ENCODE measurements around the gene EIF4E2. TPM values are rescaled to one million over a fixed set of nuclear protein-coding genes. Genes with fewer than 3 reads are reported as not detected.

EIF4E2 gene
- total RNA-seq, 2 experiments from 2014 or later = 51.7 to 55.7 TPM

DNA sequence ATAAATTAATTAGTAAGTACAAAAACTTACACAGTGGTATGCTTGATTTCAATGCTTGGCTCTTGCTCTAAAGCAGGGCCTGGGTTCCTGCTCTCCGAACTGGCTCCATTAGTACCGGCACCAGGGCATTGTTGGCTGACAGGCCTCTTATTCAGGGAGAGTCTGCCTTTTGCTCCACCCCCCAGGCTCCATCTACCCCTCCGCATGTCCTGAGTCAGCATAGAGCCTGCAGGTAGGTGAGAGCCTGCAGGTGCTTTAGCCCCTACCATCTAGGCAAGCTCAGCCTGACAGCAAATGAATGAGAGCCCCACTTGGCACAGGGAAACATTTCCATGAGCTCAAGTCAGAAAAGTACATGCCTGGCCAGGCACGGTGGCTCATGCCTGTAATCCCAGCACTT is 47.8 kb downstream of the EIF4E2 start:
- no peak overlapping the region for H3K4me3 Mint-ChIP-seq
- ChIA-PET POLR2A (no interaction called here), CTCF (no interaction called here)
- H3K27me3 Mint-ChIP-seq = no peaks in the 10 kb centered on the region
- no peak for DNase-seq
- H3K36me3 Mint-ChIP-seq = no peaks in the 10 kb centered on the region
- intact Hi-C loops (cut with micrococcal nuclease) = no loop called here
- H3K27ac Mint-ChIP-seq = no peak overlapping the region
- peaks cover 3% of the 10 kb centered on the region for H3K9me3 Mint-ChIP-seq
- peaks cover 3% of the 10 kb centered on the region for H3K4me1 Mint-ChIP-seq (ENCODE audit: low read depth)

DNA sequence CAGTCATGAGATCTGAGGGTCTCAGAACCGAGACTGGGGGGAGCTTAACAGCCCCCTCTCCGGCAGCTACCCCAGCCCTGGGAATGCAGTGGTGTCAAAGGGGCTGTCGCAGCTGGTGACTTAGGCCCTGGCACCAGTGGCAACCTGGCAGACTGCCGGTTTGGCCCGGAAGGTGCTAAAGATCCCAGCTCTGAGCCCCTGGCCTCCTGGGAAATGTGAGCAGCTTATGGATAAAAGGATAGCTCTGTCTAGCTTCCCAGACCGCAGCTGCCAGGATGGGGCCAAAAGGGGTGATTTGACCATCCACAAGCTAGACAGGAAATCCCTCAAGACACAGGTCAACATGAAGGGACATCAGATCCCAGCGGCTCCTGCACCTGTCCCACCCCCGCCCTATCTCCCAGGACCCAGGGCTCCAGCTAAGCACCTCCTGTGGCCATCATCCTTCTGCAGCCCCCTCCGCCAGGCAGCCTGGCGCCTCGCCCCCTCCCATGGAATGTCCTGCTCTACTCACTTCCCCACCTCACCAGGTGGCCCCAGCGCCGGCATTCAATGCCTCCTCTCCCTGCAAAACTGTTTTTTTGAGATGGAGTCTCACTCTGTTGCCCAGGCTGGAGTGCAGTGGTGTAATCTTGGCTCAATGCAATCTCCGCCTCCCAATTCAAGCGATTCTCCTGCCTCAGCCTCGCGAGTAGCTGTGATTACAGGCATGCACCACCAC is 49.7 kb downstream of the EIF4E2 start:
- intact Hi-C loops (cut with micrococcal nuclease) = no loop called here
- no peak overlapping the region for H3K4me3 Mint-ChIP-seq
- ChIA-PET CTCF (interaction anchor here (1.3 kb wide), 1 partner anchor 11 kb away, joined by 3 read pairs; no protein-coding TSS in a partner anchor), POLR2A (no interaction called here)
- no peak for DNase-seq
- H3K4me1 Mint-ChIP-seq (ENCODE audit: low read depth) = no peaks in the 10 kb centered on the region
- no peaks in the 10 kb centered on the region for H3K27me3 Mint-ChIP-seq
- peaks cover 3% of the 10 kb centered on the region for H3K9me3 Mint-ChIP-seq
- no peaks in the 10 kb centered on the region for H3K36me3 Mint-ChIP-seq
- H3K27ac Mint-ChIP-seq = no peak overlapping the region

DNA sequence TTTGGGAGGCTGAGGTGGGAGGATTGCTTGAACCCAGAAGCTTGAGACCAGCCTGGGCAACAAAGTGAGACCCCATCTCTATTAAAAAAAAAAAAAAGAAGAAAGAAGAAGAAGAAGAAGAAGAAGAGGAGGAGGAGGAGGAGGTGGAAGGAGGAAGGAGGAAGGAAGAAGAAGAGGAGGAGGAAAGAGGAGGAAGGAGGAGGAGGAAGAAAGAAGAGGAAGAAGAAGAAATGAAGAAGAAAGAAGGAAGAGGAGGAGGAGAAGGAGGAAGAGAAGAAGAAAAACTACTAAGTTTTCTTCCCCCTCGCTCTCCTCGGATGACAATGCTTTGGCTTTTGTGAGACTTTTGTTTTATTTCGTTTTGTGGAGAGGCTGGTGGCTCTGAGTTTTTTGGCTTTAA is 52.8 kb downstream of the EIF4E2 start:
- intact Hi-C loops (cut with micrococcal nuclease) = no loop called here
- Mint-ChIP-seq H3K9me3 (no peaks in the 10 kb centered on the region), H3K4me1 (ENCODE audit: low read depth) (peaks cover 3% of the 10 kb centered on the region), H3K4me3 (no peak overlapping the region), H3K36me3 (no peaks in the 10 kb centered on the region), H3K27ac (no peak overlapping the region), H3K27me3 (no peaks in the 10 kb centered on the region)
- ChIA-PET POLR2A (no interaction called here), CTCF (no interaction called here)
- no peak for DNase-seq

DNA sequence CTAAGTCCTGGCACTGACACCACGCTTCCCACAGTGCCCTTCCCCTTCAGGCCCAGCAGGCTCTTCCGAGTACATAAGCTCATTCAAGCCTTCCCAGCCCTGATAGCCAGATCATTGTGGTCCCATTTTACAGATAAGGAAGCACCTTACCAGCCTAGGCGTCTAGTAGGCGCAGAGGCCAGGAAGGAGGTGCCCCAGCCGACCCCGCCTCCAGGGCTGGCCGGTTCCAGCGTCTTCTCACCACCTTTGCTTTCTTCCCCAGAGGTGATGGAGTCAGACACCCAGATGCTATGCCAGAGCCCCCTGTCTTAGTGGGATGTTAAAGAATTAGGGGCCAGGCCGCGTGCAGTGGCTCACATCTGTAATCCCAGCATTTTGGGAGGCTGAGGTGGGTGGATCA is 54.0 kb downstream of the EIF4E2 start:
- peaks cover 3% of the 10 kb centered on the region for H3K4me1 Mint-ChIP-seq (ENCODE audit: low read depth)
- DNase-seq = no peak
- H3K9me3 Mint-ChIP-seq = no peaks in the 10 kb centered on the region
- H3K27ac Mint-ChIP-seq = no peak overlapping the region
- ChIA-PET POLR2A (no interaction called here), CTCF (no interaction called here)
- no peaks in the 10 kb centered on the region for H3K27me3 Mint-ChIP-seq
- no peaks in the 10 kb centered on the region for H3K36me3 Mint-ChIP-seq
- intact Hi-C loops (cut with micrococcal nuclease) = no loop called here
- no peak overlapping the region for H3K4me3 Mint-ChIP-seq

DNA sequence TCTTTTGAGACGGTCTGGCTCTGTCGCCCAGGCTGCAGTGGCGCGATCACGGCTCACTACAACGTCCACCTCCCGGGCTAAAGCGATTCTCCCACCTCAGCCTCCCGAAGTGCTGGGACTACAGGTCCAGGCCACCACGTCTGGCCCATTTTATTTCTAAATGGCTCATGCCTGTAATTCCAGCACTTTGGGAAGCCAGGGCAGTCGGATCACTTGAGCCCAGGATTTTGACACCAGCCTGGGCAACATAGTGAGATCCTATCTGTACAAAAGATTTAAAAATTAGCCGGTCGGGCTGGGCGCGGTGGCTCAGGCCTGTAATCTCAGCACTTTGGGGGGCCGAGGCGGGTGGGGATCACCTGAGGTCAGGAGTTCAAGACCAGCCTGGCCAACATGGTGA is 56.5 kb downstream of the EIF4E2 start:
- CTCF ChIA-PET = interaction anchor here (0.9 kb wide), 1 partner anchor 60 kb away, joined by 3 read pairs; no protein-coding TSS in a partner anchor
- Mint-ChIP-seq H3K4me1 (ENCODE audit: low read depth) (peaks cover 3% of the 10 kb centered on the region), H3K9me3 (no peaks in the 10 kb centered on the region), H3K4me3 (no peak overlapping the region), H3K27me3 (no peaks in the 10 kb centered on the region), H3K27ac (no peak overlapping the region), H3K36me3 (no peaks in the 10 kb centered on the region)
- DNase-seq = no peak
- POLR2A ChIA-PET = no interaction called here
- intact Hi-C loops (cut with micrococcal nuclease) = loop anchor here (5.0 kb wide), 1 partner anchor 455 kb away; the partner anchor contains the start of gene INPP5D

DNA sequence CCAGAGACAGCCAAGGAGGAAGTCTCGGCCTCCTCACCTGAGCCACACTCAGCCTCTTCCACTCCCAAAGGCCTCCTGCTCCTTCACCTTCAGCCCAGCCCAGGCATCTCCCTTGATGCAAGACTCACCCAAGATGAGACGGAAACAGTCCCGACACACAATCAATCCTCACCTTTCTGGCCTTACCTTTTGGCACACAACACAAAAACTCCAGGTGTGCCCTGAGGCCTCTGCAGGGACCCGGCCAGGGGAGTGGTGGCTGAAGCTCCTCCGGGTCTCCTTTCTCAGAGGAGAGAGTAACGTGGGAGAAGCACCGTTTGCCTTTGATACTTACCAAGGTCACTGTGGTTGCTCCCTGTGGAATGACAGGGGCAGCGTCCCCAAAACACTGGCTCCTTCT is 59.1 kb downstream of the EIF4E2 start:
- POLR2A ChIA-PET = no interaction called here

DNA sequence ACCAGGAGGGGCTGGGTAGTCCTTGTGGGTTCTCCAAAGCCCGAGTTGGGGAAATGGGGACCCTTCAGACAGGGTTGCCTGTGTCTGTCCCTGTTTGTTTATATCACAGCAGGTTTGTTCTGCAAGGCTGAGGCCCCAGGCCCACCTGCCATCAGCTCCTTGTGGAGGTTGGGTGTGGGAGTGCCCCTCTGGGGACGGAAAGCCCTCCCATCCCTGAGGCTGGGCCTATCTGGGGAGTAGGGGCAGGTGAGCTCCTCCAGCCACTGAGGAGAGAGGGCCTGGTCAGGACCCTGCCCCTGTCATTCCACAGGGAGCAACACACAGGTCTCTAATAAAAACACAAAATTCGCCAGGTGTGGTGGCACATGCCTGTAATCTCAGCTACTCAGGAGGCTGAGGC is 59.6 kb downstream of the EIF4E2 start:
- Mint-ChIP-seq H3K9me3 (no peaks in the 10 kb centered on the region), H3K27ac (no peak overlapping the region), H3K36me3 (no peaks in the 10 kb centered on the region), H3K27me3 (no peaks in the 10 kb centered on the region), H3K4me3 (no peak overlapping the region), H3K4me1 (ENCODE audit: low read depth) (peaks cover 3% of the 10 kb centered on the region)
- ChIA-PET CTCF (interaction anchor here (1.3 kb wide), 1 partner anchor 87 kb away, joined by 3 read pairs; the partner anchor contains the start of gene GIGYF2), POLR2A (no interaction called here)
- DNase-seq = no peak
- intact Hi-C loops (cut with micrococcal nuclease) = loop anchor here (5.0 kb wide), 1 partner anchor 57 kb away; no protein-coding TSS in a partner anchor

More for the DNA sequence above, 59.1 kb downstream of the EIF4E2 start:
- DNase-seq = no peak
- Mint-ChIP-seq H3K9me3 (no peaks in the 10 kb centered on the region), H3K27me3 (no peaks in the 10 kb centered on the region), H3K27ac (no peak overlapping the region), H3K36me3 (no peaks in the 10 kb centered on the region), H3K4me1 (ENCODE audit: low read depth) (peaks cover 3% of the 10 kb centered on the region), H3K4me3 (no peak overlapping the region)
- intact Hi-C loops (cut with micrococcal nuclease) = loop anchor here (5.0 kb wide), 2 partner anchors 58 to 453 kb away; partner anchors contain the start of gene INPP5D
- CTCF ChIA-PET = no interaction called here

DNA sequence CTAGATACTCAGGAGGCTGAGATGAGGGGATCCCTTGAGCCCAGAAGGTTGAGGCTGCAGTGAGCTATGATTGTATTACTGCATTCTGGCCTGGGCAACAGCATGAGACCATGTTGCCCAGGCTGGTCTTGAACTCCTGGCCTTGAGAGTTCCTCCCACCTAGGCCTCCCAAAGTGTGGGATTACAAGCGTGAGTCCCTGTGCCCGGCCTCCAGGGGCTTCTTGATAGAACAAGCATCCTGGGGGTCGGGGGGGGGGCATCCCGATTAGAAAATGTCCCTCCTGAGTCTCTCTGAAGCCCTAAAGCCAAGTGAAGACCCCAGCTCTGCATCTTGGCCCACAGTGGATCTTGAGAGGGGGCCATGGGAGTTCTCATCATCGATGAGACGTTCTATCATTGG is 60.6 kb downstream of the EIF4E2 start:
- intact Hi-C loops (cut with micrococcal nuclease) = loop anchor here (5.0 kb wide), 1 partner anchor 56 kb away; no protein-coding TSS in a partner anchor
- POLR2A ChIA-PET = no interaction called here
- no peaks in the 10 kb centered on the region for H3K27me3 Mint-ChIP-seq
- H3K27ac Mint-ChIP-seq = no peak overlapping the region
- no peak overlapping the region for H3K4me3 Mint-ChIP-seq
- CTCF ChIA-PET = interaction anchor here (0.6 to 1.5 kb wide), 11 partner anchors 11 to 749 kb away, joined by 3 read pairs; partner anchors contain the start of genes EFHD1, GIGYF2 and INPP5D
- no peaks in the 10 kb centered on the region for H3K4me1 Mint-ChIP-seq (ENCODE audit: low read depth)
- no peak for DNase-seq
- no peaks in the 10 kb centered on the region for H3K9me3 Mint-ChIP-seq
- H3K36me3 Mint-ChIP-seq = no peaks in the 10 kb centered on the region

DNA sequence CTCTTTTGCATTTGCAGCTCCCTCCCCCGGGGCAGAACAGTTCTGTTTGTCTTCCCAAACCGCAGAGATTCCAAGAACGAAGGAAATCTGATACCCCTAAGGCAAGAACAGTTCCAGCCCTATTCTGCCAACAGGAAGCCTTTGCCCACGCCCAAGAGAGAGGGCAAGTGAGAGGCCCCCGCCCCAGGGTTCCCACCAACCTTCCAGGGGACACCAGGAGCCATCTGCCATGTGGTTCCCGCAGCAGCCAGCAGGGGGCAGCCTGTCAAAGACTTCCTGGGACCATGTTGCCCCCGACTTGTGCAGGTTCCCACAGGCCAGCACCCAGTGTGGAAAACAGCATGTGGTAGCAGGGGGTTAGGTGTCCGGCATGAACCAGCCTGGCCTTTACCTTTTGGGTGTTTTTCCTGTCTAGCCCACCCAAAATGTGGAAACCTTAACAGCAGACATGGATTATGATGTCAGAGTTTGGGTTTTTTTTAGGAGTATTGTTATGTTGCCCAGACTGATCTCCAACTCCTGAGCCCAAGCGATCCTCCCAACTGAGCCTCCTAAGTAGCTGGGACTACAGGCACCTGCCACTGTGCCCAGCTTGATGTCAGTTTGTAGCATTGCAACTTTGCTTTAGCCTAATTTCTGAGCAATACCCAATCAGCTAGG is 61.2 kb downstream of the EIF4E2 start:
- intact Hi-C loops (cut with micrococcal nuclease) = loop anchor here (5.0 kb wide), 1 partner anchor 56 kb away; no protein-coding TSS in a partner anchor
- ChIA-PET CTCF (interaction anchor here (0.6 to 1.5 kb wide), 13 partner anchors 8 to 749 kb away, joined by 3 to 5 read pairs (median 3); partner anchors contain the start of genes EFHD1, GIGYF2 and INPP5D), POLR2A (no interaction called here)
- H3K4me3 Mint-ChIP-seq = no peak overlapping the region
- no peaks in the 10 kb centered on the region for H3K36me3 Mint-ChIP-seq
- H3K4me1 Mint-ChIP-seq (ENCODE audit: low read depth) = no peaks in the 10 kb centered on the region
- no peak overlapping the region for H3K27ac Mint-ChIP-seq
- no peaks in the 10 kb centered on the region for H3K27me3 Mint-ChIP-seq
- peak; percentile 79 for DNase-seq
- no peaks in the 10 kb centered on the region for H3K9me3 Mint-ChIP-seq

DNA sequence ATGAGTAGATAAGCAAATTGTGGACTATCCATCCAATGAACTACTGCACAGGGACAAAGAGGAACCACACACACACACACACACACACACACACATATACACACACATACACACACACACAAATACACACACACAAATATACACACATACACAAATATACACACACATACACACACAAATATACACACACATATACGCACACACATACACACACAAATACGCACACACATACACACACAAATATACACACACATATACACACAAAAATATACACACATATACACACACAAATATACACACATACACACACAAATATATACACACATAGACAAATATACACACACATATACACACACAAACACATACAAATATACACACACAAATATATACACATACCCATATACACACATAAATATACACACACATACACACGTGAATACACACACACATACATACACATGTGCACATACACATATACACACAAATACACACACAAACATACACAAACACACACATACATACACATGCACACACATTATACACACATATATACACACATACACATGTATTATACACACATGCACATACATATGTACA is 63.1 kb downstream of the EIF4E2 start:
- no peaks in the 10 kb centered on the region for H3K36me3 Mint-ChIP-seq
- H3K4me3 Mint-ChIP-seq = no peak overlapping the region
- no peak overlapping the region for H3K27ac Mint-ChIP-seq
- intact Hi-C loops (cut with micrococcal nuclease) = loop anchor here (5.0 kb wide), 1 partner anchor 54 kb away; no protein-coding TSS in a partner anchor
- H3K9me3 Mint-ChIP-seq = no peaks in the 10 kb centered on the region
- DNase-seq = no peak
- no peaks in the 10 kb centered on the region for H3K4me1 Mint-ChIP-seq (ENCODE audit: low read depth)
- ChIA-PET POLR2A (no interaction called here), CTCF (interaction anchor here (1.1 kb wide), 1 partner anchor 638 kb away, joined by 4 read pairs; the partner anchor contains the start of gene ATG16L1)
- H3K27me3 Mint-ChIP-seq = no peaks in the 10 kb centered on the region

DNA sequence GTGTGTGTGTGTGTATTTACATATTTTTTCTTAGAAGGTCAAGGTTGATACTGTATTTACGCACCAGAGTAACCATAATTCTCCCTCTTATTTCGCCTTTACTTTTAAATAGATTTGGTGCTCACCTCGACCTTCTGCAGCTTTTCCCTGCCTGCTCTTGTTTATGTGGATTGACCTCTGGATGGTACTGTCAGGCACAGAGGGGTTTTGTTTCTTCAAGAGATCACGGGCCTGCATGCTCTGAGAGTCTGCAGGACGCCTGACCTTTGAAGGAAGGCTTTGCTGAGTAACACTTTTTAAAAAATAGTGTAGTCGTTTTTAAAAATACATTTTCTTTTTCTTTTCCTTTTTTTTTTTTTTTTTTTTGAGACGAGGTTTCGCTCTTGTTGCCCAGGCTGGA is 64.8 kb downstream of the EIF4E2 start:
- CTCF ChIA-PET = no interaction called here
- Mint-ChIP-seq H3K27me3 (no peaks in the 10 kb centered on the region), H3K4me1 (ENCODE audit: low read depth) (no peaks in the 10 kb centered on the region), H3K27ac (no peak overlapping the region), H3K9me3 (no peaks in the 10 kb centered on the region), H3K36me3 (no peaks in the 10 kb centered on the region), H3K4me3 (no peak overlapping the region)
- POLR2A ChIA-PET = no interaction called here
- DNase-seq = no peak
- intact Hi-C loops (cut with micrococcal nuclease) = no loop called here

Measured in activated CD4-positive, alpha-beta memory T cell treated with anti-CD3 and anti-CD28 coated beads for 36 hours (primary cell).